Caco-2 (cell line): ENCODE results near the gene CHCHD1. TPM values are rescaled to one million over a fixed set of nuclear protein-coding genes. Genes with fewer than 3 reads are reported as not detected.

ENCODE experiments used
- BruUV-seq: library from RNA; stranded (reverse); fragments of 400-500 nt; replicated peaks from 2 replicates; lab custom pipeline; 2021; lab: Mats Ljungman, UMichigan
- CTCF ChIA-PET: fragments of 300-600 bp; sonication (Branson Sonifier 250); formaldehyde crosslinking; loops from one replicate; lab custom pipeline; 2022; ENCODE audit warnings: antibody characterized with exemption; lab: Charles Lee
- POLR2A ChIA-PET: fragments of 300-600 bp; sonication (Branson Sonifier 250); formaldehyde crosslinking; loops from one replicate; lab custom pipeline; 2022; ENCODE audit warnings: antibody characterized with exemption; lab: Charles Lee
- DNase-seq, 2 experiments: peaks; one replicate each; pipeline versions ENCODE4 v3.0.0 to v3.0.0-alpha.2; 2020 to 2022
- H3K27me3 ChIP-seq: replicated peaks from 2 replicates; pipeline ENCODE4 v1.6.0; 2011; ENCODE audit warnings: low read length; ENCODE audit not compliant: control insufficient read depth, insufficient read depth
- H3K36me3 ChIP-seq: 2 replicates; pipeline ENCODE4 v1.5.1; 2011; ENCODE audit warnings: low read length; ENCODE audit not compliant: control insufficient read depth, insufficient read depth
- H3K4me1 ChIP-seq: fragments of 250-450 bp; sonication (Bioruptor Pico); 2 replicates; pipeline ENCODE4 v1.5.1; 2020; ENCODE audit warnings: mild to moderate bottlenecking
- H3K4me3 ChIP-seq: 2 replicates; pipeline ENCODE4 v1.5.1; 2011; ENCODE audit warnings: low read depth, mild to moderate bottlenecking, control low read depth, low read length
- H3K9me3 ChIP-seq: fragments of 250-450 bp; sonication (Bioruptor Pico); 2 replicates; pipeline ENCODE4 v1.5.1; 2020; ENCODE audit warnings: mild to moderate bottlenecking, moderate library complexity
- H3K27ac Mint-ChIP-seq: one replicate; pipeline ENCODE4 v1.8.0; 2022; ENCODE audit warnings: mixed read lengths; ENCODE audit not compliant: unreplicated experiment
- H3K27me3 Mint-ChIP-seq: one replicate; pipeline ENCODE4 v1.8.0; 2022; ENCODE audit warnings: mixed read lengths; ENCODE audit not compliant: insufficient read depth, unreplicated experiment
- H3K36me3 Mint-ChIP-seq: one replicate; pipeline ENCODE4 v1.8.0; 2022; ENCODE audit warnings: mild to moderate bottlenecking, mixed read lengths; ENCODE audit not compliant: insufficient read depth, unreplicated experiment
- H3K4me1 Mint-ChIP-seq: one replicate; pipeline ENCODE4 v1.8.0; 2022; ENCODE audit warnings: low read depth, mixed read lengths; ENCODE audit not compliant: unreplicated experiment
- H3K4me3 Mint-ChIP-seq: one replicate; pipeline ENCODE4 v1.8.0; 2022; ENCODE audit warnings: mild to moderate bottlenecking, moderate library complexity, mixed read lengths; ENCODE audit not compliant: unreplicated experiment
- H3K9me3 Mint-ChIP-seq: one replicate; pipeline ENCODE4 v1.8.0; 2022; ENCODE audit warnings: mixed read lengths; ENCODE audit not compliant: unreplicated experiment
- intact Hi-C: fragments of 100-400 bp; cut with micrococcal nuclease; formaldehyde crosslinking; loops from one replicate; pipeline ENCODE4 v1.10.0; 2022; ENCODE audit not compliant: unreplicated experiment
- total RNA-seq: library from RNA; stranded (reverse); gene quantifications from 2 replicates; pipeline ENCODE4 v1.2.3, GENCODE V29; 2022
- TF ChIP-seq, protein P1 (sequence below), 2 experiments: fragments of 200-600 bp in 1 of 2; IDR thresholded peaks; 1 replicate in 1 of 2; 2 replicates in 1 of 2; pipeline versions ENCODE4 v1.5.1 to v1.8.0; 2011 to 2022; ENCODE audit warnings: antibody characterized with exemption in 1 of 2, control low read depth in 1 of 2, inconsistent platforms in 1 of 2, low read depth in 1 of 2, low read length in 1 of 2, mild to moderate bottlenecking in 1 of 2, moderate library complexity in 1 of 2; ENCODE audit not compliant: insufficient read depth in 1 of 2, severe bottlenecking in 1 of 2, unreplicated experiment in 1 of 2

CHCHD1 gene
- total RNA-seq, 1 experiment from 2014 or later: 44.1 TPM

DNA sequence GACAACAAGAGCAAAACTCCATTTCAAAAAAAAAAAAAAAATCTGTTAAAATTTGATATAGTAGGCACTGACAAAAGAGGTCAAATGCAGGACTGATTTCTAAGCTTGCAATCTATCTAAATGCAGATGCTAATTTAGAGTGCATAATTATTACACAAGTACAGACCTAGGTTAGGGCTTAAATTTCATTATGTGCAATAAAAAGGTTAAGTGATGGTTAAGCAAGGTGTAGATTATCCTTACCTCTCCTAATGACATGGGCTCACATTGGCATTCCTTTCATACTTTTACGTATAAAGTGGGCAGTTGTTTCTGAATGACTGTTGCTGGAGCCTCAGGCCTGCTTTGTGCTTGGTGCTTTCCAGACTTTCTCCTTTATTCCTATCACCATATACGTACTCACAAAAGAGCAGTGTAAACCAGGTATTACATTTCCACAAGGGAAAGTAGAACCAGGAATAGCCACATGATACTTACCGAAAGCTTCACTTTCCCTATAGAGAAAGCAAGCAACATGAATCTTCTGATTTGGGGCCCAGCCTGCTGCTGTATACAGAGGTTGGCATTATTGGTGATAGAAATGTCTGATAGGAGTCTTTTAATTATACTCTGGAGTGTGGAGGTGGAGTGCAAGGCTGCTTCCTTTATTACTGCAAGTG, 2.2 kb upstream of the CHCHD1 start:
- Mint-ChIP-seq H3K4me1 (peaks cover 27% of the 10 kb centered on the region), H3K9me3 (no peaks in the 10 kb centered on the region), H3K27ac (no peak overlapping the region), H3K4me3 (peak overlapping the region; percentile 86), H3K27me3 (no peaks in the 10 kb centered on the region), H3K36me3 (peaks cover 33% of the 10 kb centered on the region)
- intact Hi-C loops: loop anchor here (10.0 kb wide), 1 partner anchor 95 kb away; the partner anchor contains the start of gene CAMK2G
- Histone ChIP-seq H3K36me3 (peaks cover 2% of the 10 kb centered on the region; the same call in 1 of the 2 replicates), H3K27me3 (no peaks in the 10 kb centered on the region), H3K4me3 (no peak overlapping the region), H3K9me3 (no peaks in the 10 kb centered on the region), H3K4me1 (no peaks in the 10 kb centered on the region)
- DNase-seq: no peak
- ChIA-PET CTCF (no interaction called here), POLR2A (no interaction called here)
- TF ChIP-seq, protein P1, sequence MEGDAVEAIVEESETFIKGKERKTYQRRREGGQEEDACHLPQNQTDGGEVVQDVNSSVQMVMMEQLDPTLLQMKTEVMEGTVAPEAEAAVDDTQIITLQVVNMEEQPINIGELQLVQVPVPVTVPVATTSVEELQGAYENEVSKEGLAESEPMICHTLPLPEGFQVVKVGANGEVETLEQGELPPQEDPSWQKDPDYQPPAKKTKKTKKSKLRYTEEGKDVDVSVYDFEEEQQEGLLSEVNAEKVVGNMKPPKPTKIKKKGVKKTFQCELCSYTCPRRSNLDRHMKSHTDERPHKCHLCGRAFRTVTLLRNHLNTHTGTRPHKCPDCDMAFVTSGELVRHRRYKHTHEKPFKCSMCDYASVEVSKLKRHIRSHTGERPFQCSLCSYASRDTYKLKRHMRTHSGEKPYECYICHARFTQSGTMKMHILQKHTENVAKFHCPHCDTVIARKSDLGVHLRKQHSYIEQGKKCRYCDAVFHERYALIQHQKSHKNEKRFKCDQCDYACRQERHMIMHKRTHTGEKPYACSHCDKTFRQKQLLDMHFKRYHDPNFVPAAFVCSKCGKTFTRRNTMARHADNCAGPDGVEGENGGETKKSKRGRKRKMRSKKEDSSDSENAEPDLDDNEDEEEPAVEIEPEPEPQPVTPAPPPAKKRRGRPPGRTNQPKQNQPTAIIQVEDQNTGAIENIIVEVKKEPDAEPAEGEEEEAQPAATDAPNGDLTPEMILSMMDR (IDR thresholded peaks at IDR 0.05; ENCODE audit: insufficient read depth in 1 of 2, low read depth in 1 of 2, low read length in 1 of 2, severe bottlenecking in 1 of 2, unreplicated experiment in 1 of 2): no peak
- BruUV-seq: no TSS peak

DNA sequence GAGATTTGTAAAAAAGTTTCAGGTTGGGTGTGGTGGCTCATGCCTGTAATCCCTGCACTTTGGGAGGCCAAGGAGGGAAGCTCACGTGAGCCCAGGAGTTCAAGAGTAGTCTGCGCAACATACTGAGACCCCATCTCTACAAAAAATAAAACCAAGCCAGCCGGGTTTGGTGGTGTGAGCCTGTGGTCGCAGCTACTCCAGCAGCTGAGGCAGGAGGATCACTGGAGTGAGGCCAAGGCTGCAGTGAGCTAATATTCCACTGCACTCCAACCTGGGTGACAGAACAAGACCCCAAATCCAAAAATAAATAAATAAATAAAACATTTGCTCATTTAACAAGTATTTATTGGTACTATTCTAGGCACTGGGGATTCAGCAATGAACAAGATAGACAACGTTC, 1.5 kb upstream of the CHCHD1 start:
- Histone ChIP-seq H3K4me1 (no peaks in the 10 kb centered on the region), H3K36me3 (peaks cover 2% of the 10 kb centered on the region; the same call in 1 of the 2 replicates), H3K27me3 (no peaks in the 10 kb centered on the region), H3K4me3 (no peak overlapping the region), H3K9me3 (no peaks in the 10 kb centered on the region)
- ChIA-PET POLR2A (interaction anchor here (2.0 to 2.2 kb wide), 2 partner anchors 8 to 36 kb away, joined by 10 to 19 read pairs; partner anchors contain the start of gene SEC24C), CTCF (no interaction called here)
- Mint-ChIP-seq H3K4me3 (peak overlapping the region; percentile 86), H3K4me1 (peaks cover 22% of the 10 kb centered on the region), H3K36me3 (peaks cover 37% of the 10 kb centered on the region), H3K27me3 (no peaks in the 10 kb centered on the region), H3K9me3 (no peaks in the 10 kb centered on the region), H3K27ac (no peak overlapping the region)
- DNase-seq: no peak
- BruUV-seq: no TSS peak
- intact Hi-C loops: loop anchor here (10.0 kb wide), 1 partner anchor 94 kb away; the partner anchor contains the start of gene CAMK2G
- TF ChIP-seq, protein P1 (IDR thresholded peaks at IDR 0.05; ENCODE audit: insufficient read depth in 1 of 2, low read depth in 1 of 2, low read length in 1 of 2, severe bottlenecking in 1 of 2, unreplicated experiment in 1 of 2): no peak

DNA sequence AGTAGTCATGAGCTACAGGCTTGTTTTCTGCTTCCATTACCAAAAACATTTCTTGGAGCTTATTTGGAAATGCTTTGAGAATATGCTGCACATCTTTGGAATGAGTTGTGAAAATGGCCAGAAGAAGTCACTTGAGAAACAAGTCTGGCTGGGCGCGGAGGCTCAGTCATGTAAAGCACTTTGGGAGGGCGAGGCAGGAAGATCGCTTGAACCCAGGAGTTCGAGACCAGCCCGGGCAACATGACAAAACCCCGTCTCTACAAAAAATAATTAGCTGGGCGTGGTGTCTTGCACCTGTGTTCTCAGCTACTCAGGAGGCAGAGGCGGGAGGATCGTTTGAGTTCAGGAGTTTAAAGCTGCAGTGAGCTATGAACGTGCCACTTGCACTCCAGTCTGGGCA, 882 bp upstream of the CHCHD1 start:
- H3K4me3 Mint-ChIP-seq: peak overlapping the region; percentile 86
- Histone ChIP-seq H3K36me3 (peaks cover 2% of the 10 kb centered on the region; the same call in 1 of the 2 replicates), H3K9me3 (no peaks in the 10 kb centered on the region), H3K4me1 (no peaks in the 10 kb centered on the region), H3K27me3 (no peaks in the 10 kb centered on the region), H3K4me3 (peak overlapping the region; percentile 72)
- peaks cover 19% of the 10 kb centered on the region for H3K4me1 Mint-ChIP-seq
- BruUV-seq: no TSS peak
- H3K27ac Mint-ChIP-seq: peak overlapping the region; percentile 96
- ChIA-PET POLR2A (interaction anchor here (0.9 to 2.2 kb wide), 3 partner anchors 8 to 133 kb away, joined by 4 to 19 read pairs (median 10); partner anchors contain the start of gene SEC24C), CTCF (interaction anchor here (3.4 kb wide), 1 partner anchor 9 kb away, joined by 9 read pairs; a partner anchor contains a TSS)
- H3K9me3 Mint-ChIP-seq: no peaks in the 10 kb centered on the region
- H3K36me3 Mint-ChIP-seq: peaks cover 41% of the 10 kb centered on the region
- H3K27me3 Mint-ChIP-seq: no peaks in the 10 kb centered on the region
- no peak for DNase-seq
- TF ChIP-seq, protein P1 (IDR thresholded peaks at IDR 0.05; ENCODE audit: insufficient read depth in 1 of 2, low read depth in 1 of 2, low read length in 1 of 2, severe bottlenecking in 1 of 2, unreplicated experiment in 1 of 2): no peak
- intact Hi-C loops: loop anchor here (10.0 kb wide), 1 partner anchor 94 kb away; the partner anchor contains the start of gene CAMK2G
